ENCODE data around the gene TCEAL8. TPM values are rescaled to one million over a fixed set of nuclear protein-coding genes. Genes with fewer than 3 reads are reported as not detected.

TCEAL8 gene, protein sequence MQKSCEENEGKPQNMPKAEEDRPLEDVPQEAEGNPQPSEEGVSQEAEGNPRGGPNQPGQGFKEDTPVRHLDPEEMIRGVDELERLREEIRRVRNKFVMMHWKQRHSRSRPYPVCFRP
- 49.6 and 107 TPM in 2 replicates for total RNA-seq (ENCODE audit: low replicate concordance)

DNA sequence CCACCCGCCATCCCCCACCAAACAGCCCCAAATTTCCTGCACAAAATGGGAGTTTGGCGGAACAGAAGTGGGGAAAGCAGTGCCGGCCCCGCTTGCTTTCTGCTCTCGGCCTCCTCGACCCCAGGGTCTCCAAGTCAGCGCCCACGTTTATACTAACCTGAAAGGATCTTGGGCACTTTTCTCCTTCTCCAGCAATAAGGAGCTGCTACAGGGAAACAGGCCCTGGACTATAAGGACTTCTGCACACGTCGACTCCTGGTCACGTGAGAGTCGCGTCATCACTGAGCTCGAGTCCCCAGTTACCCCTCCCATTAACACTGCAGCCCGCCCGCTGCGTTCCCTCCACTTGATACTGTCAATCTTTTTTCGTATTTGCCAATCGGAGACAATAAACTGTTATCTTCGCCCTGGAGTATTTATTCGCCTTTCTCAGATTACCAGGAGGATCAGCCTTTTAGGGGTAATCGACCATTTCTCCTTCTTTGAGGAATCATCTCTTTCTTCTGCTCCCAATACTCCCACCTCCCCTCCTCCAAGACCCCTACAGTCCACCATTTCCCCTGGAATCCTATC, at the start of gene TCEAL8:
TSS of gene TCEAL8 (minus strand) at position 235 of the 573 bp plus-strand sequence. CDS start 1,176 bp downstream, outside the sequence.

GRCh38 chrX:103276581-103277002, 21.6 kb upstream of the TCEAL8 start, which contains the start of gene TCEAL5:
Gene TCEAL5 (minus strand): TSS chrX:103276750. CDS start chrX:103274563, 2,187 bp downstream.

DNA sequence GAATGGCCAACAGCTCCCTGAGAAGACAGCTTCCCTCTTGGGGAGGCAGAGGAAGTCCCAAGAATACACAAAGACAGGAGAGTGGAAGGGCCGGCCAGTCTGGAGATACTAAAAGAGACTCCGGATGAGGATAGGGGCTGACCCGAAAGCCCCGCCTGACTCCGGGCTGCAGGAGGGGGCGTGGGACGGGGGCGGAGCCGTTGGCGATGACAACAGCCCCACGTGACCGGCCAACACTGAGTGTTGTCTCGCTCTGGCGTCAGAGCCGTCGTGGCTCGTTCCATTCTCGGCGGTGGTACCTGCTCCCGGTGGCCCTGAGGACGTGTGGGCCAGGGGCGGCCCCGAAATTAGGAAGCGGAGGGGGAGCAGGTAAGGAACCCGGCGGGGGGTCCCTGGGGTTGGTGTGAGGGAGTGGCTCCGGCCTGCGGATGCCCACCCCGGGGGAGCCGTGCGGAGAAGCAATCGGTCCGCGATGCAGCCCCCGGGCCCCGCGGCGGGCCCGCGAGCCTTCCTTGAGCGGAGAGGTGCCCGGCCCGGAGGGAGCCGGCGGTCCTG, 40.0 kb downstream of the TCEAL8 start, which contains the start of gene BEX4:
TSS of gene BEX4 (plus strand) at position 239 of the 555 bp plus-strand sequence. CDS start 1,046 bp downstream, outside the sequence.

Other genes starting within 250 kb of the TCEAL8 start
- gene BEX1, start 191.0 kb downstream of the TCEAL8 start, total RNA-seq (ENCODE audit: low replicate concordance), result 0.47 and 16.2 TPM in 2 replicates
- 0.23 TPM in 1 of 2 replicates, not detected in the other for gene NXF3, start 162.0 kb downstream of the TCEAL8 start, total RNA-seq (ENCODE audit: low replicate concordance)
- gene BEX4, start 40.0 kb downstream of the TCEAL8 start, total RNA-seq (ENCODE audit: low replicate concordance), result 4.1 and 19.4 TPM in 2 replicates
- gene TCEAL5, start 21.6 kb upstream of the TCEAL8 start, total RNA-seq (ENCODE audit: low replicate concordance), result not detected in 2 replicates
- gene BEX2, start 55.8 kb upstream of the TCEAL8 start, total RNA-seq (ENCODE audit: low replicate concordance), result 0.23 and 2.3 TPM in 2 replicates
- gene TCEAL7, start 75.1 kb upstream of the TCEAL8 start, total RNA-seq (ENCODE audit: low replicate concordance), result 5.1 and 5.9 TPM in 2 replicates
- gene TCEAL9, start 101.4 kb upstream of the TCEAL8 start, total RNA-seq (ENCODE audit: low replicate concordance), result 72.9 and 133 TPM in 2 replicates
- gene BEX3, start 121.4 kb upstream of the TCEAL8 start, total RNA-seq (ENCODE audit: low replicate concordance), result 302 and 724 TPM in 2 replicates

All from smooth muscle cell of the coronary artery (primary cell).